ENCODE results near the gene AIF1L.
"Not testable (repeated sequence)": the region's sequence is repeated elsewhere in the genome, so short reads cannot be mapped to it uniquely, and the experiment has no call there.

Gene AIF1L

DNA sequence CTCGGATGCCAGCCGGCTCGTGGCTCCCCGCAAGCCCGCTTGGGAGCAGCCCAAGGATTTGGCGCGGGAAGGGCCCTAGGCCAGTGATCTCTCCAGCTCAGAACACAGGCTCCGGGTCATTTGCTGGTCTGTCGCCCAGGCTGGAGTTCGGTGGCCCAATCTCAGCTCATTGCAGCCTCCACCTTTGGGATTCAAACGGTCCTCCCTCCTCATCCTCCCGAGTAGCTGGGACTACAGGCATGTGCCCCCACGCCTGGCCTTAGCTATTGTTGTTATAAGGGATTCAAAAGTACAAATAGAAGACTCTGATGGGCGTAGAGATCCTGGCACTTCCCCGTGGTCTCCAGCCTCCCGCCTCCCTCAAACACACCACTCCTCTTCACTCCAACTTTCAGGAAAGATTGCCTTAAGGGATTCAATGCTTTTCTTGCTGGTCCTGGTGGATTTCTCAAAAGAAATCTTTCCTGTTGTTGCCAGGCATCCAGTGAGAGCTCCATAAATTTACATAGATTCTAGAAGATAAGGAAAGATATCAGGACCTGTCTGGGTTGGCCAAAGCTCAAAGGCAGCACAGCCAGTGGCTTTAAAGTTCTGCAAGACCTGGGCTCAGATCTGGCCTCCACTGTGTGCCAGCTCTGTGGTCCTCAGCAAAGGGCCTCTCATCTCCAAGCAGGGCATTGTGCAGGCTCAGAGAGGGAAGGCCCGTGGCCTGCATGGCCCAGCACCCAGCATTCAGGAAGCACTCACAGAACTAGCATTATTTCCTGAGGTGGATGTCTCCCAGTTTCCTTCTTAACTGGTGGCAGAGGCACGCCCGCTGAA lies 1.0 kb downstream of the AIF1L start:
- Histone ChIP-seq H3K36me3 (ENCODE audit: insufficient read depth) (no peaks in the 10 kb centered on the region), H3K9ac (no peak overlapping the region), H3K27me3 (ENCODE audit: insufficient read depth, low read depth) (peaks cover 29% of the 10 kb centered on the region), H4K20me1 (ENCODE audit: insufficient read depth) (no peaks in the 10 kb centered on the region), H3K4me2 (no peak overlapping the region; the same call in 1 of the 2 replicates), H3K4me3 (IDR thresholded peaks at IDR 0.05; ENCODE audit: insufficient read depth, low read depth, low read length) (no peak overlapping the region), H3K79me2 (ENCODE audit: insufficient read depth, low read depth) (no peaks in the 10 kb centered on the region), H3K4me1 (ENCODE audit: low read depth, poor library complexity, severe bottlenecking) (no peaks in the 10 kb centered on the region), H3K27ac (no peak overlapping the region), H2AFZ (ENCODE audit: low read depth) (peak overlapping the region; percentile 38; the same call in 1 of the 2 replicates)
- TF ChIP-seq CTCF (conservative IDR thresholded peaks at IDR 0.05; ENCODE audit: low read depth, low read length), result no peak

GRCh38 chr9:131097948-131098278 lies 1.6 kb downstream of the AIF1L start:
- Histone ChIP-seq H3K9ac (no peak overlapping the region), H3K4me1 (ENCODE audit: low read depth, poor library complexity, severe bottlenecking) (no peaks in the 10 kb centered on the region), H3K36me3 (ENCODE audit: insufficient read depth) (no peaks in the 10 kb centered on the region), H3K4me2 (no peak overlapping the region), H3K27ac (no peak overlapping the region), H3K79me2 (ENCODE audit: insufficient read depth, low read depth) (no peaks in the 10 kb centered on the region), H3K4me3 (IDR thresholded peaks at IDR 0.05; ENCODE audit: insufficient read depth, low read depth, low read length) (no peak overlapping the region), H3K27me3 (ENCODE audit: insufficient read depth, low read depth) (peaks cover 29% of the 10 kb centered on the region), H4K20me1 (ENCODE audit: insufficient read depth) (no peaks in the 10 kb centered on the region), H2AFZ (ENCODE audit: low read depth) (no peak overlapping the region)
- no peak for TF ChIP-seq CTCF (conservative IDR thresholded peaks at IDR 0.05; ENCODE audit: low read depth, low read length)

DNA sequence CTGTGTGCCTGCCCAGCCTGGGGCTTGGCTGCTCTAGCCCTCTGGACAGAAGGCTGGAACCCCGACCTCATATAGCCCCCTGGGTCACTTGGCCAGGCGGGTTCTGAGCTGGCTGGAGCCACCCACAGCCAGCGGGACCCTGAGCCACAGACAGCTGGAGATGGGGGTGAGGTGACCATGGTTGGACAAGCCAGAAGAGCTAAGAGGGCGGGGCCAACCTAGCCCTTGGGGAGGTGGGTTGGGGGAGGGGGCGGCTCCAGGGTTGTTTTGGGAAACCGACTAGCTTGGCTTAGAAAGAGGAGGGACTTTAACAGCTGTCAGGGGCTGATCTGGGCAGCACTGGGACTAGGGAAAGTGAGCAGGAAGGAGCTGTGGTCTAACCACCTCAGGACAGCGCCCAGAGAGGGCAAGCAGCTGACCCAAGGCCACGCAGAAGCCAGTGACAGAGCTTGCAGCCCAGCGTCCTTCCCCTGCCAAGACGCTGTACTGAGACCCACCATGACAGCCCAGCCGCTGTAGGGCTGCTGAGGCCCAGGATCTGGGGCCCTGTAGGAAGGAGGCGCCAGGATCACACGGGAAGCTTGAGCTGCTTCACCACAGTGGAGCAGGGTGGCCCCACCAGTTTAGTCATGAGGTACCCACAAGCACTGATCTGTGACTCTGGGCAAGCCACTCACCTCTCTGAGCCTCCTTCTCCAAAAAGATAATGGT lies 2.2 kb downstream of the AIF1L start:
- H3K27me3 ChIP-seq (ENCODE audit: insufficient read depth, low read depth), result peaks cover 29% of the 10 kb centered on the region
- no peak overlapping the region for H3K9ac ChIP-seq
- H4K20me1 ChIP-seq (ENCODE audit: insufficient read depth), result no peaks in the 10 kb centered on the region
- H3K36me3 ChIP-seq (ENCODE audit: insufficient read depth), result no peaks in the 10 kb centered on the region
- no peak overlapping the region for H3K4me2 ChIP-seq
- no peak overlapping the region for H2AFZ ChIP-seq (ENCODE audit: low read depth)
- H3K27ac ChIP-seq, result no peak overlapping the region
- no peaks in the 10 kb centered on the region for H3K79me2 ChIP-seq (ENCODE audit: insufficient read depth, low read depth)
- no peak for TF ChIP-seq CTCF (conservative IDR thresholded peaks at IDR 0.05; ENCODE audit: low read depth, low read length)
- H3K4me1 ChIP-seq (ENCODE audit: low read depth, poor library complexity, severe bottlenecking), result no peaks in the 10 kb centered on the region
- H3K4me3 ChIP-seq (IDR thresholded peaks at IDR 0.05; ENCODE audit: insufficient read depth, low read depth, low read length), result no peak overlapping the region

DNA sequence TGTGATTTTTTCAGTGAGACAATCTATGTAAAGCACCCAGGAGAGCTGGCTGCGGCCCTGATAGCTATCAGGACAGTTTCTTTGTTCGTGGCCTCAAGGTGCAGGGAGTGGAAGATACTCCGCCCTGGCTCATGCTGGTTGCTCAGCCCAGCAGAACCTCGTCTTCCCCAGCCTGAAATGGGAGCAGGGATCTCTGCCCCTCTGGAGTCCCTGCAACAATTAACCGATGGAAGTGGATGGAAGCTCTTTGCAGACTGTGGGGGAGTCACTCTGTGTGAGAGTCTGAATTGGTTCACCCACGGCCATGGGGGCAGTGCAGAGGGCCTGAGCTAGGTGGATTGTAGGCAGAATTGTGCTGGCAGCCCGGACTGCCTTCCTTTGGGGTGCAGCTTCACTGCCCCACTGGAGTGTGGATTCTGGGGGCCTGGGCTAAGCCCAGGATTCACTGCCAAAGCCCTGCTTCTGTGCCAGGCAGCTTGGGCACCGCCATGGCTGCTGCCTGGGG lies 2.8 kb downstream of the AIF1L start:
- no peak overlapping the region for H3K4me3 ChIP-seq (IDR thresholded peaks at IDR 0.05; ENCODE audit: insufficient read depth, low read depth, low read length)
- no peak overlapping the region for H3K4me2 ChIP-seq
- no peak overlapping the region for H3K9ac ChIP-seq
- H3K27ac ChIP-seq, result no peak overlapping the region
- no peaks in the 10 kb centered on the region for H3K36me3 ChIP-seq (ENCODE audit: insufficient read depth)
- H3K27me3 ChIP-seq (ENCODE audit: insufficient read depth, low read depth), result peaks cover 28% of the 10 kb centered on the region
- H3K79me2 ChIP-seq (ENCODE audit: insufficient read depth, low read depth), result no peaks in the 10 kb centered on the region
- no peaks in the 10 kb centered on the region for H4K20me1 ChIP-seq (ENCODE audit: insufficient read depth)
- TF ChIP-seq CTCF (conservative IDR thresholded peaks at IDR 0.05; ENCODE audit: low read depth, low read length), result no peak
- H3K4me1 ChIP-seq (ENCODE audit: low read depth, poor library complexity, severe bottlenecking), result no peaks in the 10 kb centered on the region
- H2AFZ ChIP-seq (ENCODE audit: low read depth), result no peak overlapping the region

DNA sequence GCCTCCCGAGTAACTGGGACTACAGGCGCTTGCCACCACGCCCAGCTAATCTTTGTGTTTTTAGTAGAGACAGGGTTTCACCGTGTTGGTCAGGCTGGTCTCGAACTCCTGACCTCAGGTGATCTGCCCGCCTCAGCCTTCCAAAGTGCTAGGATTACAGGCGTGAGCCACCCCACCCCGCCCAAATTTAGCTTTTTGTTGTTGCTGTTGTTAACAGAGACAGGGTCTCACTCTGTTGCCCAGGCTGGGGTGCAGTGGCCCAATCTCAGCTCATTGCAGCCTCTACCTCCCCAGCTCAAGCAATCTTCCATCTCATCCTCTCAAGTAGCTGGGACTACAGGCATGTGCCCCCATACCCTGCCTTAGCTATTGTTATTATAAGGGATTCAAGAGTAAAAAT lies 3.5 kb downstream of the AIF1L start:
- H3K9ac ChIP-seq; H3K36me3 ChIP-seq (ENCODE audit: insufficient read depth); H3K4me2 ChIP-seq; H3K4me3 ChIP-seq (IDR thresholded peaks at IDR 0.05; ENCODE audit: insufficient read depth, low read depth, low read length); H3K79me2 ChIP-seq (ENCODE audit: insufficient read depth, low read depth); H3K27ac ChIP-seq; H2AFZ ChIP-seq (ENCODE audit: low read depth); H4K20me1 ChIP-seq (ENCODE audit: insufficient read depth); H3K4me1 ChIP-seq (ENCODE audit: low read depth, poor library complexity, severe bottlenecking): not testable (repeated sequence)
- H3K27me3 ChIP-seq (ENCODE audit: insufficient read depth, low read depth), result peaks cover 21% of the 10 kb centered on the region

All from KMS-11 (cell line).